Measurements from ENCODE around the gene JAZF1. TPM values are rescaled to one million over a fixed set of nuclear protein-coding genes. Genes with fewer than 3 reads are reported as not detected.
A peak's percentile ranks its signal among the peaks of the same experiment; 100 is the strongest.

The JAZF1 gene
- total RNA-seq, 1 donor from 2014 or later, result 3.1 TPM

DNA sequence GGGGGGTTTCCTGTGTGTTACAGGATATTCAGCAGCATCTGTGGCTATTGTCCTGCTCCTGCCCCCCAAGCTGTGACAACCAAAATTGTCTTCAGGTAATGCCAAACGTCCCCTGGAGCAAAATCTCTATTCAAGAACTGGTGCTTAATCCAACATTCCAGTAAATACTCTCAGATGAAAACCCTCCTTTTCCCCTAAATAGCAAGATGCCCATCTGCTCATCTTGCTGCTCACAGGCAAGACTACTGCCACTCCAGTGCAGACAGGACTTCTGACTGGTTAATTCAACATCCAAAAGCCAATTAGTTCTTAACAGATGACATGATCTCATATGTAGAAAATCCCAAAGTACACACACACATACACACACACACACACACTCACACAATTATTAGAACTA lies 20.5 kb upstream of the JAZF1 start:
- TF ChIP-seq, protein P1, sequence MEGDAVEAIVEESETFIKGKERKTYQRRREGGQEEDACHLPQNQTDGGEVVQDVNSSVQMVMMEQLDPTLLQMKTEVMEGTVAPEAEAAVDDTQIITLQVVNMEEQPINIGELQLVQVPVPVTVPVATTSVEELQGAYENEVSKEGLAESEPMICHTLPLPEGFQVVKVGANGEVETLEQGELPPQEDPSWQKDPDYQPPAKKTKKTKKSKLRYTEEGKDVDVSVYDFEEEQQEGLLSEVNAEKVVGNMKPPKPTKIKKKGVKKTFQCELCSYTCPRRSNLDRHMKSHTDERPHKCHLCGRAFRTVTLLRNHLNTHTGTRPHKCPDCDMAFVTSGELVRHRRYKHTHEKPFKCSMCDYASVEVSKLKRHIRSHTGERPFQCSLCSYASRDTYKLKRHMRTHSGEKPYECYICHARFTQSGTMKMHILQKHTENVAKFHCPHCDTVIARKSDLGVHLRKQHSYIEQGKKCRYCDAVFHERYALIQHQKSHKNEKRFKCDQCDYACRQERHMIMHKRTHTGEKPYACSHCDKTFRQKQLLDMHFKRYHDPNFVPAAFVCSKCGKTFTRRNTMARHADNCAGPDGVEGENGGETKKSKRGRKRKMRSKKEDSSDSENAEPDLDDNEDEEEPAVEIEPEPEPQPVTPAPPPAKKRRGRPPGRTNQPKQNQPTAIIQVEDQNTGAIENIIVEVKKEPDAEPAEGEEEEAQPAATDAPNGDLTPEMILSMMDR (conservative IDR thresholded peaks at IDR 0.05), result no peak
- Mint-ChIP-seq H3K27ac (ENCODE audit: unreplicated experiment) (peak overlapping the region; percentile 22), H3K4me1 (no peaks in the 10 kb centered on the region), H3K36me3 (ENCODE audit: low read depth) (no peaks in the 10 kb centered on the region), H3K4me3 (no peak overlapping the region), H3K27me3 (ENCODE audit: low read depth) (peaks cover 5% of the 10 kb centered on the region), H3K9me3 (no peaks in the 10 kb centered on the region)
- no peak for DNase-seq (ENCODE audit: low read depth, low spot score)

DNA sequence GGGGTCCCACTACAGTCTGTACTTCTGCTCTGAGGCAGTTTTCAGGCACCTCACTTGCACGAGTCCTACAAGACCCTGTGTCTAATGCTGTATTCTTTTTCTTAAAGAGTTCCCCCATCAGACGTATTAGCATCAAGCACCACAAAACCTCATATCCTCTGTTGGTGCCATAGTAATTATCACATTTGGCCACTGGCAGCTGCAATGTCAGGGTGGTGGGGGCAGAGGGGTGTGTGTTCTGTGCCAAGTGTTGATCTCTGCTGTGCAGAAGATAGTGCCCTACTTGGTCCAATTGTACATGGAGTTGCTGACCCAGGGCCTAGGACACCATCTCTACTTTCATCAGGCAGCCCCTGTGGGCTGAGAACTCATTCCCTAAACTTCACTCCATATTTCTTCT lies 20.0 kb upstream of the JAZF1 start:
- Mint-ChIP-seq H3K9me3 (no peaks in the 10 kb centered on the region), H3K4me1 (no peaks in the 10 kb centered on the region), H3K27me3 (ENCODE audit: low read depth) (peaks cover 7% of the 10 kb centered on the region), H3K4me3 (no peak overlapping the region), H3K36me3 (ENCODE audit: low read depth) (no peaks in the 10 kb centered on the region), H3K27ac (ENCODE audit: unreplicated experiment) (no peak overlapping the region)
- no peak for DNase-seq (ENCODE audit: low read depth, low spot score)
- TF ChIP-seq, protein P1 (conservative IDR thresholded peaks at IDR 0.05), result no peak

DNA sequence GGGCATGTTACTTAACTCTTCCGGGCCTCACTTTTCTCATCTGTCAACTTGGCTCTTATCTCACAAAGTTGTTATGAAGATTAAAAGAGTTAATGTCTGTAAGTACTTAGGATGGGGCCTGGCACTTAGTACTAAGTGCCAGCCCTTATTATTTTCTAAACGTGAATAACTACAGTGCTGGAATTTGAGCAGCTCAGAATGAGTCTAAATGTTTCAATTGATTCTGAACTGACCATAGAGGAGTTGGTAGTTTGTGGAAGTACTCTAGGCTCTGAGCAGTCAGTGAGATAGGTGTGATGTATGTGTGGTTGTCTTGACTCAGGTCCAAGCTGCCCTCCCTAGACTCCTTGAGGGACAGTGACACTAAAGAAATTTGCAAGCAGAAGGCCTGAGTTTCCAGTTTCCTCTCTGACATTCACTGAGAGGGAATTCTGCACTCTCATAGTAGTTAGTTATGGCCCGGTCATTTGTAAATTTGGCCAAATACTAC lies 18.5 kb upstream of the JAZF1 start:
- no peaks in the 10 kb centered on the region for H3K36me3 Mint-ChIP-seq (ENCODE audit: low read depth)
- H3K9me3 Mint-ChIP-seq, result no peaks in the 10 kb centered on the region
- no peak for DNase-seq (ENCODE audit: low read depth, low spot score)
- H3K27me3 Mint-ChIP-seq (ENCODE audit: low read depth), result peaks cover 7% of the 10 kb centered on the region
- H3K27ac Mint-ChIP-seq (ENCODE audit: unreplicated experiment), result no peak overlapping the region
- H3K4me3 Mint-ChIP-seq, result no peak overlapping the region
- no peaks in the 10 kb centered on the region for H3K4me1 Mint-ChIP-seq
- TF ChIP-seq, protein P1 (conservative IDR thresholded peaks at IDR 0.05), result no peak

DNA sequence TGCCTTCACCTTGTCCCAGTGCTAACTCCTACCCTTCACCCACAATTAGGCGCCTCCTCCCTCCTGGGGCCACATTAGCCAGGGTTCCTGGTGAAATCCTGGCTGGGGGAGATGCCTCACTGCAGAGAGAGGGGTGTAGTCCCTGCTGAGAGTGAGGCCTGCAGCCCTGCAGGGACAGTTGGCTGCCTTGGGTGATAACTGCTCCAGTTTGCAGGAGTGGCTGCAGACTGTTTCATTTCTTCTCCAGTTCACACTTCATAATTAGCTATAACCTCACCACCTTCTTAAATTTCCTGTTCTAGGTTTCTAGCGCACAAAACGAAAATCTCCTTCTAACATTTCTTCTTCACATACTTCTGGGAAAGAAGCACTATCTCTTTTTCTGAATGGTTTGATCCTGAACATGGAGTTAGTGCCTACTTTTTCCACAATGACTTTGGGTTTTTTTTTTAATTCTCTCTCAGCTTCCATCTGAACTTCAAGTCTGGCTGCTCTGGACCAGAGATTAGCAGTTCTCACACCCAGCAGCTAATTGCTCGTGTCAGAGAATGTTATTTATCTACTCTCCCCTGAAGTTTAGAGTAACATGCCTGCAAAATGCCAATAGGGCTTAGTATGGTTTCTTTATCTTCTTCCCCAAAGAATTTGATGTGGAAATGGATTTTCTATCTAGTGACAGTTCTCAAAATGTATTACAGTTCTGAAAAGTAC lies 15.5 kb upstream of the JAZF1 start:
- TF ChIP-seq, protein P1 (conservative IDR thresholded peaks at IDR 0.05), result no peak
- Mint-ChIP-seq H3K4me1 (peaks cover 9% of the 10 kb centered on the region), H3K4me3 (no peak overlapping the region)

DNA sequence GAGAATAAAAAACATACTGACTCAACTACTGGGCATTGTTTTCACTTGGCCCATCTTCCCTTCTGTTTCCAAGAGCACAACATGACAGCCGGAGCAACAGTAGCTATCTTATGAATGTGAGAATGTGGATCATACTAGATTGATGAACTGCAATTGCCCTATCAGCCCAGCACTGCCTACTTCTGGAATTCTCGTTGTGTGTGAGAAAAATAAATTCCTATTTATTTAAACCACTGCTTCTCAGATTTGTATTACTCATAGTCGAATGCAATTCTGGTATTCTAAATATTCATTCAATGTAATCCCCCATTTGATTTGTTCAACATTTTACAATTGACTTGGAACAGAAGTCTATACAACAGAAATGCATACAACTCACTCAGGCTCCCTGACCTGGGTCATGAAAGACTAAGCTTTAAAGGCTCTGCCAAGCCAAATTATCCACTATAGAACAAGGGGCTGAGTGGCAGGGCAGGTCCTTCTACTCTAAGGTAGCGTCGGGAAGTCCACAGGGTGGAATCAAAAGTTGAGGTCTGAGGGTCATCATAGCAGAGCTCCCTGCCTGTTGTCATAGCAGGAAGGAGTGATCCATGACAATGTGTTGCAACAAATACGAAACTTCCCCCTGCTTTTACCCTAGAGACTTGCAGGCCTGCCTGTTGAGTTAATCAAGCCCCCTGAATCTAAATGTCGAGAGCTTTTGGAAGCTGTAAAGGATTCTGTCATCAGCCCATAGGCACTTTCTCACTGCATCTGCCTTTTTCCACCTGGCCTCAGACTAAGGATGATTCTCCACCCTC lies 12.4 kb upstream of the JAZF1 start:
- H3K9me3 Mint-ChIP-seq, result no peaks in the 10 kb centered on the region
- peaks cover 9% of the 10 kb centered on the region for H3K4me1 Mint-ChIP-seq
- peak overlapping the region; percentile 4 for H3K27ac Mint-ChIP-seq (ENCODE audit: unreplicated experiment)
- no peak for DNase-seq (ENCODE audit: low read depth, low spot score)
- peaks cover 38% of the 10 kb centered on the region for H3K27me3 Mint-ChIP-seq (ENCODE audit: low read depth)
- no peaks in the 10 kb centered on the region for H3K36me3 Mint-ChIP-seq (ENCODE audit: low read depth)
- TF ChIP-seq, protein P1 (conservative IDR thresholded peaks at IDR 0.05), result no peak
- no peak overlapping the region for H3K4me3 Mint-ChIP-seq

More for the DNA sequence above, 15.5 kb upstream of the JAZF1 start:
- Mint-ChIP-seq H3K36me3 (ENCODE audit: low read depth) (no peaks in the 10 kb centered on the region), H3K9me3 (no peaks in the 10 kb centered on the region), H3K27me3 (ENCODE audit: low read depth) (peaks cover 15% of the 10 kb centered on the region), H3K27ac (ENCODE audit: unreplicated experiment) (peak overlapping the region; percentile 55)
- no peak for DNase-seq (ENCODE audit: low read depth, low spot score)
